ENCODE data around the gene EHBP1L1. TPM values are rescaled to one million over a fixed set of nuclear protein-coding genes. Genes with fewer than 3 reads are reported as not detected.

Gene EHBP1L1
- total RNA-seq = 100 to 1,000 TPM; 101 to 144 TPM

- ATAC-seq (peak; percentile 43 to 62), DNase-seq (ENCODE audit: low spot score in 2 of 2) (peak; percentile 78 to 89)
- H3K9me3 Mint-ChIP-seq = no peaks in the 10 kb centered on the region
- H3K27ac Mint-ChIP-seq = peak within 1 kb of the TSS; percentile 92 to 93
- peaks cover 24 to 28% of the 10 kb centered on the region in 2 donors for H3K36me3 Mint-ChIP-seq
These were observed at the start of gene EHBP1L1 for GRCh38 chr11:65575568-65576231. TSS of gene EHBP1L1 (plus strand) at chr11:65576053. CDS start at chr11:65576303, 250 bp downstream.

DNA sequence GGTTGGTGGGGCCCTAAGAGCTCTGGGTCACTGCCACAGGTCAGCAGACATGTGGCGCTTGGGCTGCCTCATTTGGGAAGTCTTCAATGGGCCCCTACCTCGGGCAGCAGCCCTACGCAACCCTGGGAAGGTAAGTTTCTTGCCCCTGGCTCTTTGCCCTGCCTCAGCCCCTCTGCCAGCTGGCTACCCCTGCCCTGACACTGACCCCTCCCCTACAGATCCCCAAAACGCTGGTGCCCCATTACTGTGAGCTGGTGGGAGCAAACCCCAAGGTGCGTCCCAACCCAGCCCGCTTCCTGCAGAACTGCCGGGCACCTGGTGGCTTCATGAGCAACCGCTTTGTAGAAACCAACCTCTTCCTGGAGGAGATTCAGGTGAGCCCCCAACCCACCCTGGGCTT lies 49.1 kb upstream of the EHBP1L1 start:
- no peaks in the 10 kb centered on the region for H3K9me3 Mint-ChIP-seq
- H3K27ac Mint-ChIP-seq = no peak overlapping the region
- ATAC-seq (no peak), DNase-seq (ENCODE audit: low spot score in 2 of 2) (no peak)
- peaks cover 5% of the 10 kb centered on the region in 2 donors for H3K36me3 Mint-ChIP-seq

- ATAC-seq = no peak
- peaks cover 5% of the 10 kb centered on the region in 2 donors for H3K36me3 Mint-ChIP-seq
- DNase-seq (ENCODE audit: low spot score in 2 of 2) = no peak
- H3K9me3 Mint-ChIP-seq = no peaks in the 10 kb centered on the region
- H3K27ac Mint-ChIP-seq = peak overlapping the region in 1 of 2 donors; percentile 39
These were observed 47.0 kb upstream of the EHBP1L1 start for GRCh38 chr11:65528819-65529350.

DNA sequence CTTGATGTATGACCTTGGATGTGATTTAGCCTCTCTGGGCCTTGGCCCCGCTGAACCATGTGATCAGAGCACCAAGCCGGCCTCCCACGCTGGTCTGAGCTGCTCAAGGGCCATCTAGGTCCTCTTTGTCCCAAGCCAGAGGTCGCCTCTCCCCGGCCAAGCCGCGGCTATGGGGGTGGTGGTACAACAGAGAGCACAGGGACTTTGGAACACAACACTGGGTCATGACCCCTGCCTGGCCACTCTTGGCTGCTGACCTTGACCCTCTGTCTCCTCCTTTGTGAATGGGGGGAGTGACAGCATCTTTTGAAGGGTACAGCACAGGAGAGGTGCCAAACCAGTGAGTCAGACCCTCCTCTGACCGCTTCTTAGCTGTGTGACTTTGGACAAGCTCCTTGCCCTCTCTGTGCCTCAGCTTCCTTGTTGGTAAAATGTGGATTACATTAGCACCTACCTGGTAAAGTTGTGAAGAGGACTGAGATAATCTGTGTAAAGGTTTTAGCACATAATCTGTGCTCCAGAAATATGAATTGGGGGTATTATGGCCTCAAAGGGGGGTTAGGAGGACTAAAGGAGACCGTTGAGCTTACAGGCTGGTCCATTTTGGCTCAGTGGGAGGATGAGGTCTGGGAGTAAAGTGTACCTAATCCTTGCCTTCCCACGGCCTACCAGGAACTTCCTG lies 46.2 kb upstream of the EHBP1L1 start:
- ATAC-seq = no peak

DNA sequence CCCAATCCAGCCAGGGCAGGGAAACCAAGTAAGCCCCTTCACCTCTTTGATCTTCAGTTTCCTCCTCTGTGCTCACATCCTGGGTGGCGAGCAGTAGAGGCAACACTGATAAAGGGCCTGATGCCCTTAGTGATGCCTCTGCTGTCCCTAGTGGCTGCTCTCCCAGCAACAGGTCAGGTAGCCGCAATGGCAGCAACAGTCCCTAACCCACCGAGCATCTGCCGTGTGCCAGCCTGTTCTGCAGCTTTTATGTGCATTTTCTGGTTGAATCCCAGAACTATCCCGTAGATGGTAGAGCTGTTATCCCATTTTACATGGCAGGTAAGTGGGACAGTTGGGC lies 45.7 kb upstream of the EHBP1L1 start:
- DNase-seq (ENCODE audit: low spot score in 2 of 2) (no peak), ATAC-seq (peak; percentile 27 to 66)
- peaks cover 0 to 5% of the 10 kb centered on the region in 2 donors for H3K36me3 Mint-ChIP-seq
- peak overlapping the region; percentile 61 to 72 for H3K27ac Mint-ChIP-seq
- H3K9me3 Mint-ChIP-seq = no peaks in the 10 kb centered on the region

More for the DNA sequence above, 46.2 kb upstream of the EHBP1L1 start:
- Mint-ChIP-seq H3K36me3 (peaks cover under 1 to 5% of the 10 kb centered on the region in 2 donors), H3K27ac (peak overlapping the region; percentile 61 to 72), H3K9me3 (no peaks in the 10 kb centered on the region)
- DNase-seq (ENCODE audit: low spot score in 2 of 2) = no peak

DNA sequence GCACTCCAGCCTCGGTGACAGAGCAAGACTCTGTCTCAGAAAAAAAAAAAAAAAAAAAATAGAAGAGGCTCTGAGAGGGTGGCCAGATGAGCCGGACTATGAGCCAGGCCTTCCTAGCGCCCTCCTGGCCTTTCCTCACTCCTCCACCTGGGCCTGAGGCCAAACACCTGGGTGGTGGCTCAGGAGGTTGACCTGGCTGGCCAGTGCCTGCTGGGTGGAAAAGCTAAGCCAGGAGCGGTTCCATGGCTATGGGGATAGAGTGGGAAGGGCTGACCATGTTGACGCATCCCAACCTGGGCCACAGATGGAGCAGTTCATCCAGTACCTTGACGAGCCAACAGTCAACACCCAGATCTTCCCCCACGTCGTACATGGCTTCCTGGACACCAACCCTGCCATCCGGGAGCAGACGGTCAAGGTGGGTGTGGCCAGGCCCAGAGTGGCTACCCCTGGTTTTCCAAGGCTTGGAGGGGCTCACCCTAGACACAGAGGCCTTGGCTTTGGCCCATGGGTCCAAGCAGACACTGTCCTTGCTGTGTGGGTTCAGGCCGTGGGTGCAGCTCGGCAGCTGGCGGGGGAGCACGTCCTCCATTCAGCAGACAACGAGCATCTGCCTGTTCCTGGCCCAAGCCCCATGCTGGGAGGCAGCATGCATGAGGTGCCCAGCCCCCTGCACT lies 43.3 kb upstream of the EHBP1L1 start:
- no peaks in the 10 kb centered on the region for H3K9me3 Mint-ChIP-seq
- H3K27ac Mint-ChIP-seq = no peak overlapping the region
- H3K36me3 Mint-ChIP-seq = no peaks in the 10 kb centered on the region
- ATAC-seq = no peak
- no peak for DNase-seq (ENCODE audit: low spot score in 2 of 2)

DNA sequence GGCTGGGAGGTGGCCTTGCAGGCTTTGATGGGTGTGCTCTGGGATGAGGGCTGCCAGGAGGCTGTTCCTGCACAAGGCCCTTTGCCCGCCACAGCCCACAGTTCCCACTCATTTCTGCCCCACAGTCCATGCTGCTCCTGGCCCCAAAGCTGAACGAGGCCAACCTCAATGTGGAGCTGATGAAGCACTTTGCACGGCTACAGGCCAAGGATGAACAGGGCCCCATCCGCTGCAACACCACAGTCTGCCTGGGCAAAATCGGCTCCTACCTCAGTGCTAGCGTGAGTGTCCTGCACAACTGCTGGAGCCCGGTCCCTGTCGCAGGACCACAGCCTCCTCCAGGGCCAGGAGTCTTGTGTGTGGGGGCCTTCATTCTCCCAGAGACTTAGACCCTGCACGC lies 40.8 kb upstream of the EHBP1L1 start:
- Mint-ChIP-seq H3K9me3 (no peaks in the 10 kb centered on the region), H3K27ac (peak overlapping the region; percentile 8 to 61), H3K36me3 (no peaks in the 10 kb centered on the region)
- ATAC-seq = no peak
- no peak for DNase-seq (ENCODE audit: low spot score in 2 of 2)

GRCh38 chr11:65536412-65537295 lies 39.2 kb upstream of the EHBP1L1 start:
- H3K36me3 Mint-ChIP-seq = no peaks in the 10 kb centered on the region
- no peak for ATAC-seq
- peak overlapping the region; percentile 8 to 68 for H3K27ac Mint-ChIP-seq

GRCh38 chr11:65537296-65537597 lies 38.6 kb upstream of the EHBP1L1 start:
- Mint-ChIP-seq H3K36me3 (no peaks in the 10 kb centered on the region), H3K27ac (peak overlapping the region in 1 of 2 donors; percentile 32), H3K9me3 (no peaks in the 10 kb centered on the region)
- DNase-seq (ENCODE audit: low spot score in 2 of 2) (no peak), ATAC-seq (no peak)

More at GRCh38 chr11:65536412-65537295, 39.2 kb upstream of the EHBP1L1 start:
- DNase-seq (ENCODE audit: low spot score in 2 of 2) = no peak
- no peaks in the 10 kb centered on the region for H3K9me3 Mint-ChIP-seq

- Mint-ChIP-seq H3K36me3 (no peaks in the 10 kb centered on the region), H3K9me3 (no peaks in the 10 kb centered on the region), H3K27ac (peak overlapping the region in 1 of 2 donors; percentile 32)
- no peak for ATAC-seq
- no peak for DNase-seq (ENCODE audit: low spot score in 2 of 2)
These were observed 38.1 kb upstream of the EHBP1L1 start for GRCh38 chr11:65537620-65538231.

DNA sequence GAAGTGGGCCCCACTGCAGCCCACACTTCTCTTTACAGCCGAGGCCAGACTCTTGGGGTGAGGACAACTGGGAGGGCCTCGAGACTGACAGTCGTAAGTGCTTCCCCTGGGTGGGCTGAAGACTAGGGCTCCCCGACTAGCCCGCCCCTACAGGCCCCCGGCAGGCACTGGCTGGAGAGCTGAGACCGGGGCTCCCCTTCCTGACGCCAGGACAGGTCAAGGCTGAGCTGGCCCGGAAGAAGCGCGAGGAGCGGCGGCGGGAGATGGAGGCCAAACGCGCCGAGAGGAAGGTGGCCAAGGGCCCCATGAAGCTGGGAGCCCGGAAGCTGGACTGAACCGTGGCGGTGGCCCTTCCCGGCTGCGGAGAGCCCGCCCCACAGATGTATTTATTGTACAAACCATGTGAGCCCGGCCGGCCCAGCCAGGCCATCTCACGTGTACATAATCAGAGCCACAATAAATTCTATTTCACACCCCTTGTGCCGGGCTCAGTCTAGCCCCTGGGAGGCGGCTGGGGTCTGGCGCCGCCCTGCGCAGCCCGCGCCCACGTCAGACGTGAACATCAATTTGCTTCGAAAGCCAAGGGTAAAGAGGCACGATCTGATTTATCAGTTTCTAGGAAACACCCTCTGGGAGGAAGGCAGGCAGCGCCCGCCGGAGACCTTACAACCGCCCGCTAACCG lies 37.5 kb upstream of the EHBP1L1 start:
- ATAC-seq = no peak
- H3K36me3 Mint-ChIP-seq = no peaks in the 10 kb centered on the region

GRCh38 chr11:65538915-65539743 lies 36.7 kb upstream of the EHBP1L1 start:
- DNase-seq (ENCODE audit: low spot score in 2 of 2) = peak in 1 of 2 donors; percentile 59
- ATAC-seq = no peak
- H3K27ac Mint-ChIP-seq = no peak overlapping the region
- H3K36me3 Mint-ChIP-seq = no peaks in the 10 kb centered on the region
- H3K9me3 Mint-ChIP-seq = no peaks in the 10 kb centered on the region

More for the DNA sequence above, 37.5 kb upstream of the EHBP1L1 start:
- H3K27ac Mint-ChIP-seq = peak overlapping the region in 1 of 2 donors; percentile 22
- peak in 1 of 2 donors; percentile 2 for DNase-seq (ENCODE audit: low spot score in 2 of 2)
- H3K9me3 Mint-ChIP-seq = no peaks in the 10 kb centered on the region

- Mint-ChIP-seq H3K9me3 (no peaks in the 10 kb centered on the region), H3K36me3 (no peaks in the 10 kb centered on the region), H3K27ac (no peak overlapping the region)
- peak in 1 of 2 donors; percentile 77 for ATAC-seq
- DNase-seq (ENCODE audit: low spot score in 2 of 2) = peak in 1 of 2 donors; percentile 70
These were observed 36.0 kb upstream of the EHBP1L1 start for GRCh38 chr11:65539744-65540289.

- DNase-seq (ENCODE audit: low spot score in 2 of 2) (peak; percentile 87 to 93), ATAC-seq (peak; percentile 83 to 90)
- Mint-ChIP-seq H3K27ac (peak overlapping the region; percentile 68), H3K36me3 (no peaks in the 10 kb centered on the region), H3K9me3 (no peaks in the 10 kb centered on the region)
These were observed 35.4 kb upstream of the EHBP1L1 start for GRCh38 chr11:65540290-65541092.

Measured in activated naive CD4-positive, alpha-beta T cell treated with anti-CD3 and anti-CD28 coated beads, Interleukin-2, amount 50 U/mL, for 72 hours (primary cell).